GM21723 (cell line): ENCODE results near the gene KIF2A.

Source experiments
- ATAC-seq: cut with Tn5 transposase; IDR thresholded peaks from one replicate; pipeline ENCODE4 v1.9.1; 2021; ENCODE audit warnings: mild to moderate bottlenecking, moderate library complexity; ENCODE audit not compliant: unreplicated experiment

Gene KIF2A

GRCh38 chr5:62374090-62374489 lies 68.1 kb downstream of the KIF2A start:
- no peak for ATAC-seq

GRCh38 chr5:62375627-62376026 lies 69.6 kb downstream of the KIF2A start:
- ATAC-seq = no peak

- no peak for ATAC-seq
Observed at GRCh38 chr5:62376064-62376463, 70.1 kb downstream of the KIF2A start.

- ATAC-seq = no peak
Observed at GRCh38 chr5:62385131-62385530, 79.1 kb downstream of the KIF2A start.

GRCh38 chr5:62385816-62386400 lies 79.9 kb downstream of the KIF2A start:
- ATAC-seq = no peak

GRCh38 chr5:62386824-62387223 lies 80.8 kb downstream of the KIF2A start:
- no peak for ATAC-seq

- no peak for ATAC-seq
Observed at GRCh38 chr5:62395210-62395950, 89.4 kb downstream of the KIF2A start.

GRCh38 chr5:62403411-62404250 lies 97.6 kb downstream of the KIF2A start, which contains the start of gene DIMT1:
DIMT1 (minus strand) TSS chr5:62403905; CDS start chr5:62403772, 133 bp downstream.
- ATAC-seq = peak; percentile 97

- ATAC-seq = peak; percentile 97
Observed at GRCh38 chr5:62412549-62413329, 106.7 kb downstream of the KIF2A start, which contains the start of gene IPO11. IPO11 (plus strand) TSS chr5:62412763; CDS start chr5:62437280, 24,517 bp downstream.

GRCh38 chr5:62413711-62414110 lies 107.7 kb downstream of the KIF2A start:
- ATAC-seq = no peak

- no peak for ATAC-seq
Observed at GRCh38 chr5:62418462-62419076, 112.6 kb downstream of the KIF2A start.

GRCh38 chr5:62419609-62420008 lies 113.6 kb downstream of the KIF2A start:
- no peak for ATAC-seq

GRCh38 chr5:62421414-62421813 lies 115.4 kb downstream of the KIF2A start:
- ATAC-seq = no peak

- no peak for ATAC-seq
Observed at GRCh38 chr5:62424763-62425162, 118.8 kb downstream of the KIF2A start.

- no peak for ATAC-seq
Observed at GRCh38 chr5:62431735-62432620, 126.0 kb downstream of the KIF2A start.

GRCh38 chr5:62432621-62433064 lies 126.6 kb downstream of the KIF2A start:
- ATAC-seq = no peak
